ENCODE measurements around the gene MAN1A1.

DNA sequence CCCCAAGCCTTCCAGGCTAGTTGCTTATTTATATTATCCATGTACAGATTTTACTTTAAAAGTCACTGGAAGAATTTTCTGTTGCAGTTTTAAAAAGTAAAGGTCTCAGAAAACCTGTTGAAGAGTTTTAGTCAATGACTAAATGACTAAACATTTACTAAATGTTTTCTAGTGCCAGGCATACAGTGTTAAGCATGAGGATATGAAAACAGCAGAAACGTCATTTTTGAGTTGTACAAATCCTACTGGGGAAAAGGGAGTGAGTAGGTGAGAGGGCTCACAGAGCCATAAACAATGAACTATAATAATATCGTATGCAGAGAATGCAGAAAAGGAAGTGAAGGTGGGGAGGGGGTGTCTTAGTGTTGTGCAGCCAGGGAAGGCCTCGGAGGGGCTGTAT is 66.3 kb downstream of the MAN1A1 start:
- TF ChIP-seq EZH2 (optimal IDR thresholded peaks at IDR 0.05; ENCODE audit: low read depth, low read length) (no peak), CTCF (IDR thresholded peaks at IDR 0.05; ENCODE audit: low read length) (no peak), EZH2phosphoT487 (IDR thresholded peaks at IDR 0.05; ENCODE audit: low read length) (no peak)

Data from MM.1S (cell line).